AG04449 (cell line): Measurements from ENCODE around the gene PFDN6.
A peak's percentile ranks its signal among the peaks of the same experiment; 100 is the strongest.

Experiments
- CTCF ChIA-PET: fragments of 350-600 bp; formaldehyde crosslinking; extraction: SDS; loops from one replicate; lab custom pipeline; 2021; ENCODE audit warnings: antibody characterized with exemption; lab: Yijun Ruan, JAX
- POLR2A ChIA-PET: fragments of 400-600, 350-600 bp; formaldehyde crosslinking; extraction: SDS; loops from one replicate; lab custom pipeline; 2020; ENCODE audit warnings: antibody characterized with exemption, inconsistent platforms; lab: Yijun Ruan, JAX
- DNase-seq: peaks from one replicate; pipeline ENCODE4 v3.0.0-alpha.2; 2010; ENCODE audit warnings: low read depth, low spot score
- H3K4me3 ChIP-seq: 2 replicates; pipeline ENCODE4 v1.5.1; 2011; ENCODE audit warnings: low read depth, mild to moderate bottlenecking, control low read depth, low read length
- TF ChIP-seq, protein P1 (sequence below): IDR thresholded peaks from one replicate; pipeline ENCODE4 v1.5.1; 2011; ENCODE audit warnings: mild to moderate bottlenecking, moderate library complexity, low read length, control low read depth, inconsistent platforms; ENCODE audit not compliant: insufficient read depth; ENCODE audit errors: missing control alignments

Gene PFDN6

DNA sequence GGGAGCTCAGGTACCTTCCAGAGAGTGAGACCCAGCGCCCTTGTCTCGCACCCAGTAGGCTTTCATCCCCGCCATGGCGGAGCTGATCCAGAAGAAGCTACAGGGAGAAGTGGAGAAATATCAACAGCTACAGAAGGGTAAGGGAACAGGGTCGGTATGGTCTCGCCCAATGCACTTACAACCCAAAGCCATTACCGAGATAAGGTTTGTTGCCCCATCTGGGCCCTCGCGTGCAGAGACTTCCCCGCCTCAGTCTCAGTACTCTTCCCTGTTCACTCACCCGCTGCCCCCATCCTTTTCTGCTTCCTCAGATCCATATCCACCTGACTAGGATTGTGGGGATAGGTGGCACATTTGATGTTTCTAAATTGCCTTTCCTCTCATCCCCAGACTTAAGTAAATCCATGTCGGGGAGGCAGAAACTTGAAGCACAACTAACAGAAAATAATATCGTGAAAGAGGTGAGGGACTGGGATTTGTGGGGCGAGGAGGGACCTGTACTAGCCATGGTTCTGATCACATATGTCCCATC is 449 bp downstream of the PFDN6 start:
- DNase-seq = no peak
- CTCF ChIA-PET = interaction anchor here (1.4 to 7.3 kb wide), 4 partner anchors 10 to 42 kb away, joined by 3 to 52 read pairs (median 26); partner anchors contain the start of genes B3GALT4, RGL2, RPS18 and VPS52
- POLR2A ChIA-PET = interaction anchor here (0.8 to 4.2 kb wide), 7 partner anchors 8 to 77 kb away, joined by 3 to 57 read pairs (median 7); partner anchors contain the start of genes B3GALT4, RGL2, RPS18 and TAPBP
- TF ChIP-seq, protein P1, sequence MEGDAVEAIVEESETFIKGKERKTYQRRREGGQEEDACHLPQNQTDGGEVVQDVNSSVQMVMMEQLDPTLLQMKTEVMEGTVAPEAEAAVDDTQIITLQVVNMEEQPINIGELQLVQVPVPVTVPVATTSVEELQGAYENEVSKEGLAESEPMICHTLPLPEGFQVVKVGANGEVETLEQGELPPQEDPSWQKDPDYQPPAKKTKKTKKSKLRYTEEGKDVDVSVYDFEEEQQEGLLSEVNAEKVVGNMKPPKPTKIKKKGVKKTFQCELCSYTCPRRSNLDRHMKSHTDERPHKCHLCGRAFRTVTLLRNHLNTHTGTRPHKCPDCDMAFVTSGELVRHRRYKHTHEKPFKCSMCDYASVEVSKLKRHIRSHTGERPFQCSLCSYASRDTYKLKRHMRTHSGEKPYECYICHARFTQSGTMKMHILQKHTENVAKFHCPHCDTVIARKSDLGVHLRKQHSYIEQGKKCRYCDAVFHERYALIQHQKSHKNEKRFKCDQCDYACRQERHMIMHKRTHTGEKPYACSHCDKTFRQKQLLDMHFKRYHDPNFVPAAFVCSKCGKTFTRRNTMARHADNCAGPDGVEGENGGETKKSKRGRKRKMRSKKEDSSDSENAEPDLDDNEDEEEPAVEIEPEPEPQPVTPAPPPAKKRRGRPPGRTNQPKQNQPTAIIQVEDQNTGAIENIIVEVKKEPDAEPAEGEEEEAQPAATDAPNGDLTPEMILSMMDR = no peak
- peak overlapping the region; percentile 94 for H3K4me3 ChIP-seq

DNA sequence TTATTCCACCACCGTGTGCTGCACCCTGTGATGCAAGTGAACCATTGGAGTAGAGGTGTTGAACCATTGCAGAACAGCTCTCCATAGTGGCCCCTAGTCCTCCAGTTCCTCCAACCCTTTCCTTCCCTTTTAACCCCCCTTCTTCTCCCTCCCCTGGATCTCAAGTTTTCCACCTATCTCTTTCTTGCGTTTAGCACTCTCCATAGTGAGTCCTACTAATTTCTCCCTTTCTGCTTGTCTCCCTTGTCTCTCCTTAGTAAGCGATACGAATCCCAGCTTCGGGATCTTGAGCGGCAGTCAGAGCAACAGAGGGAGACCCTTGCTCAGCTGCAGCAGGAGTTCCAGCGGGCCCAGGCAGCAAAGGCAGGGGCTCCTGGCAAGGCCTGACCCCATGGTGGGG is 1.1 kb downstream of the PFDN6 start:
- TF ChIP-seq, protein P1 = no peak
- ChIA-PET CTCF (interaction anchor here (0.6 to 7.3 kb wide), 4 partner anchors 10 to 19 kb away, joined by 3 to 52 read pairs (median 26); partner anchors contain the start of genes B3GALT4, RGL2, RPS18 and VPS52), POLR2A (interaction anchor here (1.2 kb wide), 1 partner anchor 9 kb away, joined by 3 read pairs; the partner anchor contains the start of gene RGL2)
- peak overlapping the region; percentile 94 for H3K4me3 ChIP-seq
- no peak for DNase-seq

DNA sequence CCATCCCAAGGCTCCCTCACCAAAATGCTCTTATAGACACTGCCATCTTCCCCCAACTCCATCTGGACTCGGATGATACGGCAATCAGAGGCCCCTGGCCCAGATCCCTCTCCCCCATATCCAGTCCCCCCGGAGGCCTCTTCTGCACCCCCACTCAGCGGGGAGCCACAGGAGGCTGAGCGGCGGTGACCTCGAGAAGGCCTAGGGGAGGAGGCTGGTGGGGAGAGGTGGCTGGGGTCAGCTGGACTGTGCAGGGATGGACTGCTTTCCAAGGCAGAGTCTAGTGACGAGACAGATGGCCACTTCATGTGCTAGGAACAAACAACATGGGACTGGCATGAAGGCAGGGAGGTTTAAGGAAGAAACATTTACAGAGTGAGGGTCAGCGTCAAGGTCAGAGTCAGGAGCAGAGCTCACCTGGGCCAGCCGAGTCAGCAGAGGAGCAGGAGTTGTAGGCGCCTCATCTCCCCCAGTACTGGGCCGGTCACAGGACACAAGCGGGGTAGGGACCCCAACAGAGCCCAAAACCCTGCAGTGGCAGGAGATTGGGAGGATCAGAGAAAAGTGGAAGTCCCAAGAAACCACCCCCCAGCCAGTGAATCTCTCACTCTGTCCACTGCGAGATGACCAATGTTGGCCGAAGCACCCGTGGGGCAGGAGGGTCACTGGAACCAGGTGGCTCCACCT is 3.7 kb downstream of the PFDN6 start:
- DNase-seq = no peak
- ChIA-PET CTCF (interaction anchor here (2.3 to 7.3 kb wide), 2 partner anchors 7 to 16 kb away, joined by 5 to 52 read pairs; partner anchors contain the start of genes B3GALT4 and RGL2), POLR2A (no interaction called here)
- TF ChIP-seq, protein P1 = no peak
- no peak overlapping the region for H3K4me3 ChIP-seq

DNA sequence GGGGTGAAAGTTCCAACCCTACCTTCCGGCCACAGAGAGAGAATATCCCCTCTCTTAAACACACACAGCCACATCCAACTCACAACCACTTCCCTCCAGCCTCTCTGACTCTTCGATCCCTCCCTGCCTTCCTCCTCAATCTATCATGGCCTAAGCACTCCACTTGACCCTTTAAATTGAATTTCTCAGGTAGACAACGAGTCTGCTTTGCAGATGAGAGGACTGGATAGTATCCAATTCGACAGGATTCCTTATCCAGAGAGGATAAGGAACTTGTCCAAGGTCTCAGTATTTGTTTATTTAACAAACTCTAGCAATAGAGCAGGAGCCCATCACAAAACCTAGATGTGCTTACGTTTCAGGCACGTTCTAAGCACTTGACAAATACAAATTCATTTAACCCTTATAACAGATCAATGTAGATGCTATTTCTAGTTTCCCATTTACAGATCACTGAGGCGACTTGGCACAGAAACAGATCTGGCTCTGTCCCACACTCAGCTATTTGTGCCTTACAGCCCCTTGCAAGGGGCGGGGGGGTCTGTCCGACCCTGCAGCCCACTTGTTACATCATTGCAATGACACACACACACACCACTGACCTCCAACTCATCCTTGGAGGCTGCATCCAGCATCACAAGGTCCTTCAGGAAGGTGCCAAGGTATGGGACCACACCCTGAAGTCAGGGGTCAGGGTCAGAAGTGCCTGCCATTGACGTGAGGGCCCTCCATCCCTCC is 4.9 kb downstream of the PFDN6 start:
- DNase-seq = no peak
- CTCF ChIA-PET = interaction anchor here (2.3 kb wide), 1 partner anchor 17 kb away, joined by 5 read pairs; the partner anchor contains the start of gene B3GALT4
- TF ChIP-seq, protein P1 = no peak
- H3K4me3 ChIP-seq = no peak overlapping the region
- POLR2A ChIA-PET = no interaction called here

DNA sequence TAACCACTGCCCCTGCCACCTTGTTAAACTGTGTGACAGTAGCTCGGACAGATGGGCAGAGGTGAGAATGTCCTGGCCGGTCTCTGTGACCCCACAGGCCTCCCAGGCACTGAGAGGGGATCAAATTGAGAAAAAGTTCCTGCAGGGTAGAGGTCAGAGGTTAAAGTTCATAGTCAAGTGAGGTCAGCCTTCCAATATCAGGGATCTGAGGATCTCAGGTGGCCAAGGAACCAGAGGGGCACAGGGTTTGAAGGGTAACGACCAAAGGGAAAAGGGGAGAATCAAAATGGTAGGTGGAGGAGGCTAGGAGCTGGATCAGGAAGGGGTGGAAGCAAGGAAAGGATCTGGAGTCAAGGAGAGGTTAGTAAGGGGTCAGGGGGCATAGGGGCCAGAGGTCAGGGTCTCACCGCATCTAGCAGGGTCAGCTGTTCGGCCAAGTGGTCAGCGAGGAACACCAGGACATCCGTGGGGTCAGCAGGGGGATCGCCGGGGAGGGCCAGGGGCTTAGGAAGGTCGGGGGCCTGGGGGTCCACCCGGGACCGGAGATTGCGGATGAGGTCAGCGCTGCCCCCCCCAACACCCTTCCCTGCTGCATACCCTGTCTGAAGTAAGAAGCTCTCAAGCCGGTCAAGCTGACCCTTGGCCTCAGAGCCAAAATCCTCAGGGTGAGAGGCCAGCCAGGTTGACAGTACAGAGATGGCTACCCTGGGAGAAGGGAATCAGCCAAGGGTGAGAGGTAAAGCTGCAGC is 6.4 kb downstream of the PFDN6 start:
- ChIA-PET CTCF (no interaction called here), POLR2A (no interaction called here)
- H3K4me3 ChIP-seq = no peak overlapping the region
- no peak for DNase-seq
- TF ChIP-seq, protein P1 = no peak
